GM23248 (cell line): ENCODE results near the gene LRMDA. TPM values are rescaled to one million over a fixed set of nuclear protein-coding genes. Genes with fewer than 3 reads are reported as not detected.

Experiments
- DNase-seq: peaks from one replicate; pipeline ENCODE4 v3.0.0-alpha.2; 2015
- H2AFZ ChIP-seq: fragments of 200-600 bp; sonication (generic); 2 replicates; pipeline ENCODE4 v1.6.1; 2016; ENCODE audit warnings: antibody characterized with exemption
- H3F3A ChIP-seq: fragments of 200-600 bp; sonication (generic); 2 replicates; pipeline ENCODE4 v1.6.1; 2016; ENCODE audit warnings: mild to moderate bottlenecking, antibody characterized with exemption, mixed run types; ENCODE audit not compliant: insufficient read depth
- H3K27ac ChIP-seq: fragments of 200-600 bp; sonication (generic); 2 replicates; pipeline ENCODE4 v1.5.1; 2016; ENCODE audit warnings: mild to moderate bottlenecking
- H3K27me3 ChIP-seq: fragments of 200-600 bp; sonication (generic); replicated peaks from 2 replicates; pipeline ENCODE4 v1.6.1; 2016; ENCODE audit warnings: mild to moderate bottlenecking; ENCODE audit not compliant: insufficient read depth
- H3K36me3 ChIP-seq: fragments of 200-600 bp; sonication (generic); 2 replicates; pipeline ENCODE4 v1.6.1; 2016; ENCODE audit warnings: low read depth, mild to moderate bottlenecking
- H3K4me1 ChIP-seq: fragments of 200-600 bp; sonication (generic); 2 replicates; pipeline ENCODE4 v1.6.1; 2016; ENCODE audit warnings: mild to moderate bottlenecking; ENCODE audit not compliant: insufficient read depth
- H3K4me2 ChIP-seq: fragments of 200-600 bp; sonication (generic); one replicate; pipeline ENCODE4 v1.6.1; 2016; ENCODE audit warnings: mild to moderate bottlenecking; ENCODE audit not compliant: unreplicated experiment
- H3K4me3 ChIP-seq: fragments of 200-600 bp; sonication (generic); 2 replicates; pipeline ENCODE4 v1.5.1; 2016; ENCODE audit warnings: mild to moderate bottlenecking
- H3K79me2 ChIP-seq: fragments of 200-600 bp; sonication (generic); 2 replicates; pipeline ENCODE4 v1.6.1; 2016; ENCODE audit warnings: mild to moderate bottlenecking; ENCODE audit not compliant: insufficient read depth
- H3K9ac ChIP-seq: fragments of 200-600 bp; sonication (generic); 2 replicates; pipeline ENCODE4 v1.6.1; 2016; ENCODE audit warnings: mild to moderate bottlenecking
- H3K9me2 ChIP-seq: fragments of 200-600 bp; sonication (generic); 2 replicates; pipeline ENCODE4 v1.6.1; 2016; ENCODE audit warnings: mixed run types, mild to moderate bottlenecking, moderate library complexity; ENCODE audit not compliant: insufficient read depth
- H3K9me3 ChIP-seq: fragments of 200-600 bp; sonication (generic); one replicate; pipeline ENCODE4 v1.6.1; 2017; ENCODE audit warnings: low read depth
- H4K20me1 ChIP-seq: fragments of 200-600 bp; sonication (generic); 2 replicates; pipeline ENCODE4 v1.6.0; 2016; ENCODE audit not compliant: insufficient read depth
- EZH2 ChIP-seq: fragments of 200-600 bp; sonication (generic); IDR thresholded peaks from 2 replicates; pipeline ENCODE4 v1.6.1; 2018; ENCODE audit warnings: antibody characterized with exemption, mild to moderate bottlenecking; ENCODE audit not compliant: insufficient read depth, poor library complexity, severe bottlenecking
- EZH2phosphoT487 ChIP-seq: fragments of 200-600 bp; sonication (generic); IDR thresholded peaks from 2 replicates; pipeline ENCODE4 v1.6.1; 2018; ENCODE audit warnings: antibody characterized with exemption, moderate library complexity, mild to moderate bottlenecking, low read depth; ENCODE audit not compliant: insufficient read depth
- WGBS, 2 experiments: methylation state at CpG; one replicate each; pipeline ENCODE4 v1.1.6; 2015 to 2017; ENCODE audit warnings: low lambda C conversion rate in 2 of 2, low coverage in 1 of 2; ENCODE audit errors: missing lambda C conversion rate in 2 of 2; 5-methylcytosine and 5-hydroxymethylcytosine counted together
- in situ Hi-C: fragments of 300-500 bp; cut with MboI; formaldehyde crosslinking; loops from 2 replicates; pipeline ENCODE4 v1.15.0; 2020
- polyA plus RNA-seq: library from polyadenylated mRNA; unstranded; fragments of >200 nt; fragmentation: Nextera tagmentation; extraction: Ambion mirVana; gene quantifications from 2 replicates; pipeline ENCODE4 v1.2.1, GENCODE V29; 2016
- total RNA-seq: library from RNA; depleted of rRNA; stranded (reverse); fragments of >200 nt; shearing (Covaris generic); gene quantifications from 2 replicates; pipeline ENCODE4 v1.2.3, GENCODE V29; 2014

The LRMDA gene
- total and polyA plus RNA-seq, 2 experiments from 2014 or later, result 2.6 TPM; not detected in 1

GRCh38 chr10:75678527-75678926, 247.1 kb downstream of the LRMDA start:
- Histone ChIP-seq H4K20me1 (no peaks in the 10 kb centered on the region), H3K9me2 (no peaks in the 10 kb centered on the region), H3K4me1 (peaks cover 10% of the 10 kb centered on the region), H3K4me2 (no peak overlapping the region), H3K79me2 (no peaks in the 10 kb centered on the region), H2AFZ (no peak overlapping the region), H3K36me3 (no peaks in the 10 kb centered on the region), H3K9me3 (no peaks in the 10 kb centered on the region), H3K4me3 (no peak overlapping the region), H3K9ac (no peak overlapping the region), H3K27ac (no peak overlapping the region), H3K27me3 (peaks cover 19% of the 10 kb centered on the region), H3F3A (no peaks in the 10 kb centered on the region)
- no peak for TF ChIP-seq EZH2phosphoT487
- TF ChIP-seq EZH2, result no peak
- in situ Hi-C loops, result no loop called here
- 74 to 80% methylated on average over 4 of the region's 4 CpGs for WGBS, 2 experiments
- DNase-seq, result no peak

- Histone ChIP-seq H3K4me1 (peaks cover 10% of the 10 kb centered on the region), H4K20me1 (no peaks in the 10 kb centered on the region), H2AFZ (no peak overlapping the region), H3K9me2 (no peaks in the 10 kb centered on the region), H3K9me3 (no peaks in the 10 kb centered on the region), H3K9ac (no peak overlapping the region), H3K27ac (no peak overlapping the region), H3K36me3 (no peaks in the 10 kb centered on the region), H3K4me3 (no peak overlapping the region), H3F3A (no peaks in the 10 kb centered on the region), H3K27me3 (peaks cover 9% of the 10 kb centered on the region; the same call in 1 of the 2 replicates), H3K4me2 (no peak overlapping the region), H3K79me2 (no peaks in the 10 kb centered on the region)
- no peak for TF ChIP-seq EZH2phosphoT487
- no peak for TF ChIP-seq EZH2
- in situ Hi-C loops, result no loop called here
- peak; percentile 54 for DNase-seq
- WGBS, 2 experiments, result 38 to 45% methylated on average over 2 of the region's 2 CpGs
Observed at GRCh38 chr10:75679536-75679935, 248.1 kb downstream of the LRMDA start.

- in situ Hi-C loops, result no loop called here
- H3K9me3 ChIP-seq, result no peaks in the 10 kb centered on the region
- no peak overlapping the region for H3K4me3 ChIP-seq
- no peaks in the 10 kb centered on the region for H3K9me2 ChIP-seq
- no peak overlapping the region for H2AFZ ChIP-seq
- H3K36me3 ChIP-seq, result no peaks in the 10 kb centered on the region
- no peak overlapping the region for H3K9ac ChIP-seq
- peaks cover 10% of the 10 kb centered on the region for H3K4me1 ChIP-seq
- DNase-seq, result no peak
- no peaks in the 10 kb centered on the region for H4K20me1 ChIP-seq
- H3K79me2 ChIP-seq, result no peaks in the 10 kb centered on the region
- peaks cover 6% of the 10 kb centered on the region; the same call in 1 of the 2 replicates for H3K27me3 ChIP-seq
- no peak for TF ChIP-seq EZH2
- no peak for TF ChIP-seq EZH2phosphoT487
- 89 to 93% methylated on average over 7 of the region's 7 CpGs for WGBS, 2 experiments
- no peak overlapping the region for H3K4me2 ChIP-seq
- no peak overlapping the region for H3K27ac ChIP-seq
- no peaks in the 10 kb centered on the region for H3F3A ChIP-seq
Observed at GRCh38 chr10:75681334-75681733, 249.9 kb downstream of the LRMDA start.

- WGBS, 2 experiments, result 91 to 93% methylated on average over 11 of the region's 11 CpGs
- TF ChIP-seq EZH2phosphoT487 (no peak), EZH2 (no peak)
- in situ Hi-C loops, result no loop called here
- no peak overlapping the region for H3K27ac ChIP-seq
- H3K4me3 ChIP-seq, result no peak overlapping the region
- no peak for DNase-seq
- no peak overlapping the region for H3K9ac ChIP-seq
- H3F3A ChIP-seq, result no peaks in the 10 kb centered on the region
- H3K9me2 ChIP-seq, result no peaks in the 10 kb centered on the region
- H3K4me1 ChIP-seq, result peaks cover 10% of the 10 kb centered on the region
- no peak overlapping the region for H2AFZ ChIP-seq
- H3K79me2 ChIP-seq, result no peaks in the 10 kb centered on the region
- H3K9me3 ChIP-seq, result no peaks in the 10 kb centered on the region
- no peaks in the 10 kb centered on the region for H3K36me3 ChIP-seq
- no peak overlapping the region for H3K4me2 ChIP-seq
- 0 out of 2 replicates have a peak, but pooled peaks cover 6% of the 10 kb centered on the region for H3K27me3 ChIP-seq
- H4K20me1 ChIP-seq, result no peaks in the 10 kb centered on the region
Observed at GRCh38 chr10:75682649-75683557, 251.5 kb downstream of the LRMDA start.
